Thymus (tissue), 11 donors: ENCODE results near the gene OR6B3. TPM values are rescaled to one million over a fixed set of nuclear protein-coding genes. Genes with fewer than 3 reads are reported as not detected.

ENCODE experiments used
- DNase-seq, 9 donors: peaks; one replicate each; pipeline ENCODE4 v3.0.0-alpha.2; 2013; ENCODE audit warnings: low spot score in 9 of 9, low read depth in 6 of 9, missing footprints in 1 of 9
- H3K27ac ChIP-seq, 2 donors: one replicate each; pipeline ENCODE4 v1.5.1; 2013; ENCODE audit warnings: control low read depth in 1 of 2, low read depth in 1 of 2, low read length in 1 of 2, mild to moderate bottlenecking in 1 of 2, moderate library complexity in 1 of 2
- H3K27me3 ChIP-seq, 2 donors: one replicate each; pipeline ENCODE4 v1.5.1; 2013; ENCODE audit warnings: low read length in 1 of 2; ENCODE audit not compliant: control insufficient read depth in 2 of 2, insufficient read depth in 1 of 2
- H3K36me3 ChIP-seq, 2 donors: one replicate each; pipeline ENCODE4 v1.5.1; 2013; ENCODE audit warnings: low read length in 1 of 2, mild to moderate bottlenecking in 1 of 2, moderate library complexity in 1 of 2; ENCODE audit not compliant: control insufficient read depth in 2 of 2, insufficient read depth in 2 of 2
- H3K4me1 ChIP-seq, 2 donors: one replicate each; pipeline ENCODE4 v1.5.1; 2013; ENCODE audit warnings: low read length in 2 of 2; ENCODE audit not compliant: control insufficient read depth in 2 of 2, insufficient read depth in 2 of 2
- H3K4me3 ChIP-seq, 2 donors: one replicate each; pipeline ENCODE4 v1.5.1; 2013; ENCODE audit warnings: low read length in 2 of 2, control low read depth in 1 of 2, mild to moderate bottlenecking in 1 of 2
- H3K9me3 ChIP-seq, 2 donors: one replicate each; pipeline ENCODE4 v1.5.1; 2013; ENCODE audit warnings: low read length in 1 of 2, mild to moderate bottlenecking in 1 of 2; ENCODE audit not compliant: control insufficient read depth in 2 of 2, insufficient read depth in 1 of 2
- WGBS: extraction: QIAGEN DNeasy Blood & Tissue Kit; methylation state at CpG from one replicate; pipeline ENCODE4 v1.1.7; 2013; 5-methylcytosine and 5-hydroxymethylcytosine counted together
- polyA plus RNA-seq: library from polyadenylated mRNA; stranded (reverse); fragments of 200-250 nt; gene quantifications from one replicate; pipeline ENCODE4 v1.2.3, GENCODE V29; 2013
- total RNA-seq: library from RNA; stranded (reverse); fragments of 120-200 nt; gene quantifications from one replicate; pipeline ENCODE4 v1.2.4, GENCODE V29; 2013
- donor health status: healthy.

OR6B3 gene
- total and polyA plus RNA-seq, 2 donors = not detected

DNA sequence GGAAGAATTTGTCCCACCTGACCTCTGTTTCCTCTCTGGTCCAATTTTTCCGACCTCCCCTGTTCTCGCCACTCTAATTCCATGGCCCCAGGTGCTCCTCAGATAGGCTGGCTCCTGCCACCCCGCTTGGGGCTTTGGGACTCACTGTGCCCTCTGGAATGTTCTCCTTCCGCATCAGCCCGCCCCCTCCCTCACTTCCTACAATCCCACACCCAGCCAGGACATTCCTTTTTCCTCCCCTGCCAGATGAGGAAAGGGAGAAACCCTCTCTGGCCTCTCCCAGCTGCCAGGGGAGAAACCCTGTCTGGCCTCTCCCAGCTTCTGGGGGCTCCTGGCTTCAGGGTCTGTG lies 20.0 kb downstream of the OR6B3 start:
- no peak overlapping the region for H3K27ac ChIP-seq
- H3K9me3 ChIP-seq = no peaks in the 10 kb centered on the region
- no peak overlapping the region for H3K4me3 ChIP-seq
- H3K36me3 ChIP-seq = no peaks in the 10 kb centered on the region
- 60% methylated on average over 5 of the region's 5 CpGs for WGBS
- H3K4me1 ChIP-seq = no peaks in the 10 kb centered on the region
- DNase-seq = no peak
- peaks cover 0 to 16% of the 10 kb centered on the region in 2 donors for H3K27me3 ChIP-seq

DNA sequence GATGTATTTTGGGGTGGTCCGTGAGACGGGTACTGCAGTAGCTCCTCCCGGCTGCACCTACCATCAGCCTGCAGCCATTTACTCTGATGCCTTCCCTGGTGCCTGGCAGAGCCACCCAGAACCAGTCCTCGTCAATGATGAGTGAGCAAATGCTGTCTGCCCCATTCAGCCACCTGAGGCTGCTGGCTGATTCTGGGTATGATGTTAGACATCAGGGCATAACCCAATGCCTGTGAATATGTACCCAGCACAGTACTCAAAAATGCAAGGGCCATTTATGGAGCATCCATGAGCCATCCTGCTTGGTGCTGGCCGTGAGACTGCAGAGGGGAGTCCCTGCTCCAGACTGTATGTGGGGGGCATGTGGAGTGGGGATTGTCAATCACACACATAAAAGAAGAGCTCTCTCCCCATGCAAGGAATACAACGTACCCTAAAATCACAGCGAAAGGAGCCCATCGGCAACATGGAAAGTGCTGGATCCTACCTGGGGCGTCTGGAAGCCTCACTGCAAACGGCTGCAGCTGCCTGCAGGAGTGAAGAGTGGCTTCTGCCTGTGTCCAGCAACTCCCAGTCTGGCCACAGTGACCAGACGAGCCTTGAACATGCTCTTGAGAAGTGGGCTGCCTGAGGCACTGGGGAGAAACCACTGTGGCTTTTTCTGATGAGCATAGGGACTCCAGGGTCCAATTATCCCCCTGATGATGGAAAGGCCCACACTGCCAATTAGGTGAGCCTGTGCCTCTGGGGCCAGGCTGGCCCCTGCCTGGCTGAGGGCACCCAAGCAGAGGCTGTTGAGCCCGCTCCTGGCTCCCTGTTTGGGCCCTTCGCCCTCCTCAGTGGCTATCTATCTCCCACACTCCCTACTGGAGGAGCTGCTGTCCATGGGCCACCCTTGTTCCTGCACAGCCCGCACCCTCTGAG lies 20.7 kb downstream of the OR6B3 start:
- H3K4me3 ChIP-seq = no peak overlapping the region
- 82% methylated on average over 14 of the region's 14 CpGs for WGBS
- no peaks in the 10 kb centered on the region for H3K36me3 ChIP-seq
- H3K9me3 ChIP-seq = no peaks in the 10 kb centered on the region
- H3K27me3 ChIP-seq = peaks cover 1 to 16% of the 10 kb centered on the region in 2 donors
- no peaks in the 10 kb centered on the region for H3K4me1 ChIP-seq
- H3K27ac ChIP-seq = no peak overlapping the region
- no peak for DNase-seq

DNA sequence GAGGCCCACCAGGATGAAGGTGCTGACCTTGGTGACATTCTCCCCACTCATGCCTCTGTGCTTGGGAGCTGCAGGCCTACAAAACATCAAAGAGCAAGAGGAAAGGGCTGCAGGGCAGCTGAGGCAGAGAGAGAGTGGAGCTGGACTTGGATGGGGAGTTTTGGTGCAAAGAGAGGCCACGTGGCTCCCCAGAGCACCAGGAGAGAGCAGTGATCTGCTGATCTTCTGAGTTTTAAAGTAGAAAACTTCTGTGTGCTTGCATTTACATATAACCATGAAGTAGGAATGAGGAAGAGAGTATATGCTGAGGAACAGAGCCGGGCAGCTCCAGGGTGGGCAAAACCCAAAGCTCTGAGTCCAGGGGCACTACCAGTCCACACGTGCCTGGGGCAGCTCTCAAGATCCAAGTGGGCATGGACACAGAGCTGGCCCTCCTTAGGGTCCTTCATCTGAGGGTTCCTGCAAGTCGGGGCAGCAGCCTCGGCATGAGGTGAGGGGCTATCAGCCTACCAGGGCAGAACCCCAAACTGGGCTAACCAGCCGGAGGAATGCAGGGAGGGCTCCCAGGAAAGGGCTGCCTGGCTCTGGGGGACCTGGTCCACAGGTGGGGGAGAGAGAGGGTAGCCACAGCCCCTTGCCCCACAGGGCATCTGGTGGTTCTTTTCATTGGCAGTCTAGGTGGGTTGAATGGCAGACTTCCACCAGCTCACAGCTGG lies 22.8 kb downstream of the OR6B3 start, which contains the start of gene OR6B2:
Gene OR6B2 (minus strand): TSS at position 51 of the 716 bp plus-strand sequence. CDS start 0 bp downstream, at position 51.
- 84% methylated on average over 6 of the region's 6 CpGs for whole genome bisulfite sequencing
- Histone ChIP-seq H3K4me3 (no peak within 1 kb of the TSS), H3K9me3 (no peaks in the 10 kb centered on the region), H3K36me3 (no peaks in the 10 kb centered on the region), H3K27me3 (peaks cover 2 to 19% of the 10 kb centered on the region in 2 donors), H3K27ac (no peak within 1 kb of the TSS), H3K4me1 (no peaks in the 10 kb centered on the region)
- DNase-seq = no peak

DNA sequence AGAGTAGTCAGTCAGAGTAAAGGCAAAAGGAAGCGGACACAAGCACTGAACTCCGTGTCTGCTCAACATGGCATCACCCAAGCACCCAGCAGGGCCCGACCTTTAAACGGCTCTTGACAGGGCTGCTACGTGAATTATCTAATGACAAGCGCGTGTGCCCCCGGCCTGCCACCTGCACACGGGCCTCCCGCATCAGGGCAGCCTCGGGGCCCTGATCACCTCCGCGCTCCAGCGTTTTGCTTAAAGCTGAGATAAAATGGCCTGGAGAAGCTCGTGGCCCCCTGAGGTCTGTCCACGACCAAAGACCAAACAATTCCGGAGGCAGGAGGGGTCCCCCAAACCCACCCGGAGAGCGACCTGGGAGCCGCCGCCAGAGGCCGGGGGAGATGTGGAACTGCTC lies 28.6 kb downstream of the OR6B3 start:
- Histone ChIP-seq H3K27ac (peak overlapping the region in 1 of 2 donors; percentile 34), H3K36me3 (peaks cover 14% of the 10 kb centered on the region in 2 donors), H3K4me3 (peak overlapping the region; percentile 83 to 89), H3K27me3 (peaks cover 2 to 3% of the 10 kb centered on the region in 2 donors), H3K4me1 (peaks cover 3 to 10% of the 10 kb centered on the region in 2 donors), H3K9me3 (no peaks in the 10 kb centered on the region)
- WGBS = 1% methylated on average over 22 of the region's 22 CpGs
- peak in 5 of 9 donors; percentile 1 to 39 (median 10) for DNase-seq

- no peaks in the 10 kb centered on the region for H3K9me3 ChIP-seq
- no peak for DNase-seq
- peaks cover 19 to 22% of the 10 kb centered on the region in 2 donors for H3K36me3 ChIP-seq
- no peak overlapping the region for H3K27ac ChIP-seq
- no peak overlapping the region for H3K4me3 ChIP-seq
- WGBS = 85% methylated on average over 9 of the region's 9 CpGs
- H3K4me1 ChIP-seq = peaks cover 3 to 10% of the 10 kb centered on the region in 2 donors
- peaks cover 2 to 3% of the 10 kb centered on the region in 2 donors for H3K27me3 ChIP-seq
Observed at GRCh38 chr2:240023792-240024191, 29.5 kb downstream of the OR6B3 start.

DNA sequence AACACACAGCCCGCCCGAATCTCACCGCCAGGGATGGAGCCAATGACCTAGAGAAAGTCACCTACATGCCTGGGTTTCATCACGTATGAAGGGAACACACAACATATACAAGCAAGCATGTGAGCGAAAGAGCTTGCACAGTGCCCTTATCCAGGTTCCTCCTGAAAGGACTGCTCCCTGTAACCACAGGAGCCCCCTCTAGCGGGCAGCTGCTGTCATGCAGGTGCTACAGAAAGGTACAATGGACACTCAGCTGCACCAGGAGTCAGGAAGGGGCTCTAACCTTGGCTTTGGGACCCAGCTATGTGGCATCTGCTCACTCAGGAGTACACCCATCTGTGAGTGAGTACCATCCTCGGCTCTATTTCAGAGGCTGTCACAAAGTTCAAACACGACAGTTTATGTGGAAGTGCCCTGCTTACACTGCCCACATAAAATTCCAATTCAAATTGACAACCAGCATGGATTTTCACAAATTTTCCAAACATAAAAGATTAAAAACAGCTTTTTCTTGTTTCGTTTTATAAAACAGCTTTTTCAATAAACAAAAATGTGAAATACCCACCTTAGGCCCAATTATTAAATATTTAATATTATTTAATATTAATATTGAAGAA lies 31.7 kb downstream of the OR6B3 start:
- peaks cover 36 to 41% of the 10 kb centered on the region in 2 donors for H3K36me3 ChIP-seq
- H3K4me3 ChIP-seq = no peak overlapping the region
- H3K4me1 ChIP-seq = peaks cover 3 to 10% of the 10 kb centered on the region in 2 donors
- peak in 8 of 9 donors; percentile 8 to 67 (median 37) for DNase-seq
- 75% methylated on average over 9 of the region's 9 CpGs for WGBS
- no peaks in the 10 kb centered on the region for H3K9me3 ChIP-seq
- peaks cover 0 to 3% of the 10 kb centered on the region in 2 donors for H3K27me3 ChIP-seq
- no peak overlapping the region for H3K27ac ChIP-seq

GRCh38 chr2:240018071-240018750 lies 35.1 kb downstream of the OR6B3 start:
- no peak for DNase-seq
- no peaks in the 10 kb centered on the region for H3K4me1 ChIP-seq
- H3K27me3 ChIP-seq = no peaks in the 10 kb centered on the region
- H3K27ac ChIP-seq = no peak overlapping the region
- WGBS = 98% methylated on average over 11 of the region's 11 CpGs
- H3K4me3 ChIP-seq = no peak overlapping the region
- H3K36me3 ChIP-seq = peaks cover 63 to 66% of the 10 kb centered on the region in 2 donors
- no peaks in the 10 kb centered on the region for H3K9me3 ChIP-seq

GRCh38 chr2:240014327-240014726 lies 39.0 kb downstream of the OR6B3 start:
- WGBS = 97% methylated on average over 9 of the region's 9 CpGs

More at GRCh38 chr2:240014327-240014726, 39.0 kb downstream of the OR6B3 start:
- H3K4me3 ChIP-seq = no peak overlapping the region
- H3K4me1 ChIP-seq = no peaks in the 10 kb centered on the region
- no peak overlapping the region for H3K27ac ChIP-seq
- H3K36me3 ChIP-seq = peaks cover 59 to 76% of the 10 kb centered on the region in 2 donors
- no peaks in the 10 kb centered on the region for H3K9me3 ChIP-seq
- no peaks in the 10 kb centered on the region for H3K27me3 ChIP-seq
- no peak for DNase-seq
